OCI-LY7 (cell line): ENCODE results near the gene TMEM37.

Experiments
- CTCF ChIP-seq: fragments of 200-600 bp; sonication (generic); conservative IDR thresholded peaks from 2 replicates; pipeline ENCODE4 v1.5.1; 2014; ENCODE audit warnings: mild to moderate bottlenecking, antibody characterized with exemption, low read length, moderate library complexity, mixed read lengths
- EZH2phosphoT487 ChIP-seq: fragments of 200-600 bp; sonication (generic); IDR thresholded peaks from 2 replicates; pipeline ENCODE4 v1.6.1; 2018; ENCODE audit warnings: low read depth, borderline replicate concordance, mild to moderate bottlenecking, mixed run types, antibody characterized with exemption, low read length, moderate library complexity, mixed read lengths

- TF ChIP-seq CTCF: no peak
- TF ChIP-seq EZH2phosphoT487: no peak
Observed at GRCh38 chr2:119438726-119439284, 7.2 kb downstream of the TMEM37 start.
